Measurements from ENCODE around the gene DNAJA4.
"Not testable (repeated sequence)": the region's sequence is repeated elsewhere in the genome, so short reads cannot be mapped to it uniquely, and the experiment has no call there.

DNAJA4 gene

DNA sequence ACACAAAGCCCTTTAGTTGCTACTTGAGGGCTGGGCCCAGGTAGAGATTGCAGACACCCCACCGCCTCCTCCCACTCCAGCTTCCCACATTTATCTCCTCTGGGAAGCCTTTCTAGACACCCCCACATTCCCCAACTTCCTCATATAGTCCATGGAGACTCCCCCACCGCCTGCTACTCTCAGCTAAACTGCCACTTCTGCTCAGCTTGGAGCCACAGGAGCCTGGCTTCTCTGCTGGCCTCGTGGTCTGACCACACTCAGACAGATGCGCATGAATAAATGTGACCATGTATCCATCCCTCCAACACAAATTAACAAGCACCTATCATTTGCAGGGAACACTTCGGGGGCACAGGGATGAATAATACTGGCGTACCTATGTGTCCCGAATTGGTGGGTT lies 19.5 kb upstream of the DNAJA4 start:
- no peak for DNase-seq

DNA sequence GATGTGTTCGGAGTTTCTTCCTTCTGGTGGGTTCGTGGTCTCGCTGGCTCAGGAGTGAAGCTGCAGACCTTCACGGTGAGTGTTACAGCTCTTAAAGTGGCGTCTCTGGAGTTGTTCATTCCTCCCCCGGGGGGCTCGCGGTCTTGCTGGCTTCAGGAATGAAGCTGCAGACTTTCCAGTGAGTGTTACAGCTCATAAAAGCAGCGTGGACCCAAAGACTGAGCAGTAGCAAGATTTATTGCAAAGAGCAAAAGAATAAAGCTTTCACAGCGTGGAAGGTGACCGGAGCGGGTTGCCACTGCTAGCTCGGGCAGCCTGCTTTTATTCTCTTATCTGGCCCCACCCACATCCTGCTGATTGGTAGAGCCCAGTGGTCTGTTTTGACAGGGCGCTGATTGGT lies 19.0 kb upstream of the DNAJA4 start:
- not testable (repeated sequence) for DNase-seq

DNA sequence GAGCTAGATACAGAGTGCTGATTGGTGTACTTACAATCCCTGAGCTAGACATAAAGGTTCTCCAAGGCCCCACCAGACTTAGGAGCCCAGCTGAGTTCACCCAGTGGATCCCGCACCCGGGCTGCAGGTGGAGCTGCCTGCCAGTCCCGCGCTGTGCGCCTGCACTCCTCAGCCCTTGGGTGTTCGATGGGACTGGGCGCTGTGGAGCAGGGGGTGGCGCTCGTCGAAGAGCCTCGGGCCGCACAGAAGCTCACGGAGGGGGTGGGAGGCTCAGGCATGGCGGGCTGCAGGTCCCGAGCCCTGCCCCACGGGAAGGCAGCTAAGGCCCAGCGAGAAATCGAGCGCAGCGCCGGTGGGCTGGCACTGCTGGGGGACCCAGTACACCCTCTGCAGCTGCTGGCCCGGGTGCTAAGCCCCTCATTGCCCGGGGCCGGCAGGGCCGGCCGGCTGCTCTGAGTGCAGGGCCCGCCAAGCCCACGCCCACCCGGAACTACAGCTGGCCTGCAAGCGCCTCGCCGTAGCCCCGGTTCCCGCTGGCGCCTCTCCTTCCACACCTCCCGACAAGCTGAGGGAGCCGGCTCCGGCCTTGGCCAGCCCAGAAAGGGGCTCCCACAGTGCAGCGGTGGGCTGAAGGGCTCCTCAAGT lies 18.3 kb upstream of the DNAJA4 start:
- not testable (repeated sequence) for DNase-seq

DNA sequence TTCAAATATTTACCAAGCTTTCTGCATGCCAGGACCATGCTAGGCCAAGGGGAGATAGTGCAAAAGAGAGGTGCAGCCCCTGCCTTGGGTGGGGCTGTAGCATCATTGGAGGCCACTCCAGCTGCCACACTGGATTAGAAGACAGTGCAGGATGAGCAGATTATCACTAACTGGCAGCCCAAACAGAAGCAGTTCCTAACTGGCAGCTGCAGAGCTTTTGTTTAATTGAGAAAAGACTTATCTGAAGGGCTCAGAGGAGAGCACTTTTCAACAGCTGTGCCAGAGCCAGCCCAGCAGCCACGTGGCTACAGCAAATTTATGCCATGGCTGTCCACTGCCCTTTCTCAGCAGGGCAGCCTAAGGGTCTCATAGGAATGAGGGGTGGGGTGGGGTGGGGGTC lies 16.5 kb upstream of the DNAJA4 start:
- DNase-seq = no peak

DNA sequence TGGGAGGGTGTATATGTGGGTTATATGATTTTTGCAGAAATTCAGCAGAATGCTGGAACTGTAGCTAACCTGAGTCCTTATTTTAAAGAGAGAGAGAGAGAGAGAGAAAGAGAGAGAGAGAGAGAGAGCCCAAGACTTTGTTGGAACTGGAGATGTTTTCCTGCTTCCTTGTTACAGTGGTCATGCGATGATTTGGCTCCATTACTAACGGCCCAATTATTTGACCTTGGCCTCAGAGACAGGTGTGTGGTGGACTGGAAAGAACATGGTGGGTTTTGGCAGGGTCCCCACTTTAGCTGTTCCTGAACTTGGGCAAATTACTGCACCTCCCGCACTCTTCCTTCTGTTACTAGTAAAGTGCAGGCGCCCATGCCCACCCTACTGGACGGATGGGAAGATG lies 15.2 kb upstream of the DNAJA4 start:
- no peak for DNase-seq

DNA sequence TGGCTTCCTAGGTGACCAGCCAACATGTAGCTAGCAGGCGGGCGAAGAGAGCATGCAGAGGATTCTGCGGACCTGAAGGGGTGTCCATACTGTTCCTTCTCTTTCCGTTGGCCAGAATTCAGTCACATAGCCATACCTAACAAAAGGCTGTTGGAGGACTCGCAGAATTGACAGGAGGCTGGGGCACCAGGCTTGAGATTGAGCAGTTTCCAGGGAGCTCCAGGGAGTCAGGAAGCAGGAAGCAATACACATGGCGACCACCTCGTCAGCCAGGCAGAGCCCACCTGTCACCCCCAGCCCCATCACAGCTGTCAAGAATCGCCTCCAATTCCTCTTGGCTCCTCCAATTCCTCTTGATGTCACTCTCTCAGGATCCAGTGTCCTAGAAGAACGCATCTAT lies 13.2 kb upstream of the DNAJA4 start:
- DNase-seq = no peak

DNA sequence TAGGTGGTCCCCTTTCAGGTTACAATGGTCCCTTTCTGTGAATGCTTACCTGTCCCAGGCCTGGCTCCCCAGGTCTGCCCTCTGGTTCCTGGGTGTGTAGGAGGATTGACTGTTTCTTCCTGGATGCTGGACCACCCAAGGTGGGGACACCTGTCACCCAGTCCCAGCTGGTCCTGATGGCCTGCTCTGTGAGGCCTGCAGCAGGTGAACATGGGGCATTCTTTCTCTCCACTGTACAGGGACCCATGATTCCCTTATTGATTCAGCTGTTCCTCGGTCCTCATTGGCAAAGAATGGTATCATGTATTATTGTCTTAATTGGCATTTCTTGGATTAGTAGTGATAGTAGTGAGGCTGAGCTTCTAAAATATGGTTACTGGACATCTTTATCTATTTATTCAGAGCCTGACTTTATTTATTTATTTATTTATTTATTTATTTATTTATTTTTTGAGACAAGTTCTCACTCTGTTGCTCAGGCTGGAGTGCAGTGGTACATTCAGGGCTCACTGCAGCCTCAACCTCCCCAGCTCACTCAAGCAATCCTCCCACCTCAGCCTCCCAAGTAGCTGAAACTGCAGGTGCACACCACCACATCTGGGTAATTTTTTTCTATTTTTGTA lies 8.8 kb upstream of the DNAJA4 start:
- peak; percentile 81 for DNase-seq

DNA sequence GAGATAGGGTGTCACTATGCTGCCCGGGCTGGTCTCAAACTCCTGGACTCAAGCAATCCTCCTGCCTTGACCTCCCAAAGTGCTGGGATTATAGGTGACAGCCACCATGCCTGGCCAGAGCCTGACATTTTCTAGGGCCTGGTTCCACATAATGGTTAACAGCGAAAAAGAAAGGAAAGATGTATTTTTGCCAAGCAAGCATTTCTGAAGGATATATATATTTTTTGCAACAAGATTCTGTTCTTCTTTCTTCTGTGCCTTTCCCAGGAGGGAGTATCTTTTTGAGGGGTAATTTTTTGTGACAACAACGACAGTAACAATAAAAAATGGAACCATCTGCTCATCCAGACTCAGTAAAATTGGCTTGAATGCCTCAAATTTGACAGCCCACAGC lies 8.3 kb upstream of the DNAJA4 start:
- DNase-seq = no peak

DNA sequence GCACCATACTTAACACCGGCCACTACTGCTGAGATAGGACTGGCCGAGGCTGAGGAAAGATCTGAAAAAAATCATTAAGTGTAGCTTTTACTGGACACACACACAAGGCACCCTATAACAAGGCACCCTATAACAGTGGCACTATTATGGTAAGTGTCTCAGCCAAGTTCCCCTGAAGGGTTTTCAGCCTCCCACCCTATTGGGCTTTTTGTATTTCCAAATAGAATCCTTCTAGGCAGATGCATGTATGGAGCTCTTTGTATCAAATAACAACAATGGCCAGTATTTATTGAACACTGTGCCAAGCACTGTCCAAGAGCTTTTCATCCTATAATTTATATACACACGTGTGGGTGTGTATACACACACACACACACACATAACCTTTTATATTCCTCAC lies 6.7 kb upstream of the DNAJA4 start:
- no peak for DNase-seq

DNA sequence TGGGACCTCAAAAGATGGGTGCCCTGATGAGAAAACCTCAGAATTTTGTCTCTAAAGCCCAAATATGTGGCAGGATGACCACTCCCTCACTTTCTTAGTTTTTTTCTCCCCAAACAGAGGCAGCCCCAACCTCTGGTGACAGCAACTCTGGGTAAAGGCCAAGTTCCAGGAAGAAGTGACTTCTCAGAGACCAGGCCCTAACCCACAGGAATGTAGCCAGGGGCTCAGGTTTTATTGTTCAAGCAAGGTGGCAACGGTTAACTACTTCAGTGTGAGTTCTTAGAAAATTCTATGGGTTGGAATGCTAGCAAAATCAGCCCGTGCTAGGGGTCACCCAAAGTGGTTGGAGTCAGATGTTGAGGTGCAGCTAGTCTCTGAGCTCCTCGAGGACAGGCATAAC lies 5.1 kb upstream of the DNAJA4 start:
- no peak for DNase-seq

DNA sequence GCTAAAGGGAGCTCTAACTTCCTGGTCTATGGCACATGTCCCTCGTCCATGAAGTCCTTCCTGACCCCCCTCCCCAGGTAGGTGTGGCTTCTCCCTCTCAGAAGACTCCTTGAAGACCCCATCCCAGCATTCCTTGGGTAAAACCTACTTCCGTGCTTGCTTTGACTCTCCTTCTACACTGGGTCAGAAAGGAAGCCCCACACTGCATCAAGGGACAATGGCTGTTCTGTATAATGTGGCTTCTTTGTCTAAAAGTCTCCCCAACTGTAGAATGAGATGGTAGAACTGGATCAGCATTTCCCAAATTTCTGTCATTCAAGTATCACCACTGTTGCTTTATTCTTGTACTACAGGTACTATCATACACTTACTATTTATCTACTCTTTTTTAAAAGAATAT lies 3.9 kb upstream of the DNAJA4 start:
- no peak for DNase-seq

DNA sequence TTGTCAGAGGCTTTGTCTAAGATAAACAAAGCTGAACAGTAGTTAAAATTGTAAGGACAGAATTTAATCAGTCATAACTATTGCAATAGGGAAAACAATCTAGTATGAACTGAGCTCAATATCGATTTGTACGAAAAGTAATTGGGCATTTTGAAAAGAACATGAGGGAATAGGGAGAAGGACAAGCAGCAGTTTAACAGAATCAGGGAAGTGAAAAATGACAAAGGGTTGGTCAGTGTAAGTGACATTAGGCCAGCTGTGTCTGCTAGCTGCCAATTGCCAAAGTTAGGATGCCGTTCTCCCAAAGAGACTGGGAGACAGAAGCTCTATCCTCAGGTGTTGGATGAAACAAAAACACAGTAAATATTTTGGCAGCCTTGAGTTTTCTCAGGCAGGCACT lies 3.3 kb upstream of the DNAJA4 start:
- no peak for DNase-seq

DNA sequence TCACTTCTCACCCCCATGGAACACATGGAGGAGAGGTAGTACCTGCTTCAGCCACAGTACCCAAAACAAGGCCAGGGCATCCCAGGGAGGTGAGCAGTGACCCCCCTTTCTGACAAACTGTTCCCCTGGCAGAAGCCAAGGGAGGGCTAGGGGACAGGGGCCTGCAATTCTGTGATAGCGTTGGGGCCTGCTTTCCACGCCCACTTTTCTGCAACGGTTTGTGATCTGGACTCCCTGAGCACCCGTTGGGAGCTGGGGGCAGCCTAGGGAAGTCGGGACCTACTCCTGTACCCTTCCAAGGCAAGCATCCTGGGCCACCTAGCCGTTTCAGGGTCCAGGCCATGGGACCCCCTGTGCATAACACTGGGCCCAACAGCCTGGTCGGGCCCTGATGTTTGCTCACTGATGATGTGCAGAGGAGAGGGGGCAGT lies 996 bp upstream of the DNAJA4 start:
- no peak for DNase-seq

DNA sequence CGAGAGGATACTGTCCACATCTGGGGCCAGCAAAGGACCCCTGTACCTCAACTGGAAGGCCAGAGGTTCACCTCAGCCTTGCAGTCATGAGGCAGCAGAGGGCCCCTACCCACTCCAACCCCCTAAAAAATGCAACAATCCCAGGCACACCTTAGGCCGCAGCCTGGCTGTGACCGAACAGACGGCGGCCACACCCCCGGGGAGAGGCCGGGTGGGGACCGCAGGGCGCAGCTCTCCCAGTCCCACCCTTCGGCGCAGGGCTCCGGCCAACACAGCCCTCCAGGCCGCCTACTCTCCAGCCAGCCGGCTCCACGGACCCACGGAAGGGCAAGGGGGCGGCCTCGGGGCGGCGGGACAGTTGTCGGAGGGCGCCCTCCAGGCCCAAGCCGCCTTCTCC lies 457 bp upstream of the DNAJA4 start:
- no peak for DNase-seq

DNA sequence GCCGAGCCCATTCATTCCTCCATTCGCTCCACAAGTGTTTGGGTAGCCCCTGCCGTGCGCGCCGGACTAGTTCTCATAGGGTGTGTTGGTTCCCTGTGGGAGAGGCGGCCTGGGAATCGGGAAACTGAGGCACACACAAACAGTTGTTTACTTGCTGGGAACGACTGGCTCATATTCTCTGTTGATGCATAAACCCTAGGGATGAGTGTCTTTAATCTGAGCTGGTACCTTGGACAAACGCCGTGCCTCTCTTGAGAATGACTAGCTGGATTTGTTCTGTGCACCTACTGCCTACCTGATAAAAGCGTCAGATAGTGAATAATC lies 737 bp downstream of the DNAJA4 start:
- DNase-seq = no peak

DNA sequence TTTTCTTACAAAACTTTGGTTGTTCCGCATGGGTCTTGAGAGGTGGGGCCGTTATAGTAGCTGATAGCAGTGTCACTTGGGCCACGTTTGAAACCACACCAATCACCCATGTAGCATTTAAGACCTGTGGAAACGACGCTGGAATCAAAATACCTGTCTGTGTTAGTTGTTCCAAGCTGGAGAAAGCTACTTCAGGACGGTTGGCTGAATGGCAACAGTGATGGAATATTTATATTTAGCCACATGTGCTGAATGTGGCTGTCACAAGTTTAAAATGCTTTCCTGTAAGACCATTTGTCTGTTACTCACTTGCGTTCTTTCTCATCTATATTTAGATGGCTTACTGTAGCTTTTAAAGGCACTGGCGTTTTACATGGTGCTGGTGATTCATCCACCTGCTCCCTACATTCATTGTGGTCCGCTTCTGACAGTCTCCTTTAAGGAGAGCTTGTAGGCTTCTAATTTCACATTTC lies 1.4 kb downstream of the DNAJA4 start:
- DNase-seq = no peak

DNA sequence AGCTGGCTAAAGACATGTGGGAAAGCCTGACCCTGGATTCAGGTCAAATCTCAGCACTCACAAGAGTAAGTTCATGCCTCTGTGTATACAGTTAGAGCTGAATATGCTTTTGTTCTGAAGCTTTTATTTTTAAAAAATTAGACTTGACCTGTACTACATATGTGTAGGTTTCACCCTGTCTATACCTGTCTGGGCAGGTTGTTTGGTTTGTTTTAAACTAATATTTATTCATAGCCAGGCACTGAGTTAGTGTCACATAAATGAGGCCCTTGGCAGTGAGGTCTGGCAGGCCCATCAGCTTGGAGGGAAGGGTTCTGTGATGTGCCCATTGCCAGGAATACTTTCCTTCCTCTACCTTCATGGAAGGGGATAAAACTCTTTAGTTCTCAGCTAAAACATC lies 1.9 kb downstream of the DNAJA4 start:
- no peak for DNase-seq

DNA sequence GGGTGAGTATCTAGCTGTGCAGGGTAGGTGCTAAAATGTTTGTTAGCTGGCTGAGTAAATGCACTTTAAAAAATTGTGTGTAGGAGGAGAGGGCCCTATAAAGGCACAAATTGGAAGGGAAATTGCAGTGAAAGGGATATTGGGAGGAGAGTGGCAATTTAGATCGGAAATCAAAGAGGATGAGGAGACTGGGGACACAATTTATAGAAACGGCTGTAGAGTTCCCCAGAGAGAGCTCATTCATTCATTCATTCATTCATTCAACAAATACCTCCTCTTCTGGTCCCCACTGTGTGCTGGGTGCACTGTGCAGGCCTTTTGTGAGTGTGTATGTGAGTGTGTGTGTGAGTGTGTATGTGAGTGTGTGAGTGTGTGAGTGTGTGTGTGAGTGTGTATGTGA lies 2.4 kb downstream of the DNAJA4 start:
- no peak for DNase-seq

DNA sequence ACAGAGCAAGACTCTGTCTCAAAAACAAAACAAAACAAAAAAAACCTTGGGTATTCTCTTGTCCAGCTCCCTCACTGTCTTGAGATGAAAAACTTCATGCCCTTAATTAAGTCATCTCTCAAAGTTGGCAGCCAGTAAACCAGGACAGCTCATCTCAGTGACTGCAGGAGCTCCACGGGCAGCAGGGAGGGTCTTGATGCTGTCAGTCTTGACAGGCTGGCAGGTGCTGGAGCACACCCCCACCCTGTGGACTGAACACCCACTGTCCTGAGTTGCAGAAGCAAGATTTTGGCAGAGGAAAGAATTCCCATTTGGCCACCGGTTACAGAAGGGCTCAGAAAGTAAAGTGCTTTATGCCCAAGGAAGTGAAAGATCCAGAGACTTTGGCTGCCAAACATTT lies 8.0 kb downstream of the DNAJA4 start:
- no peak for DNase-seq

DNA sequence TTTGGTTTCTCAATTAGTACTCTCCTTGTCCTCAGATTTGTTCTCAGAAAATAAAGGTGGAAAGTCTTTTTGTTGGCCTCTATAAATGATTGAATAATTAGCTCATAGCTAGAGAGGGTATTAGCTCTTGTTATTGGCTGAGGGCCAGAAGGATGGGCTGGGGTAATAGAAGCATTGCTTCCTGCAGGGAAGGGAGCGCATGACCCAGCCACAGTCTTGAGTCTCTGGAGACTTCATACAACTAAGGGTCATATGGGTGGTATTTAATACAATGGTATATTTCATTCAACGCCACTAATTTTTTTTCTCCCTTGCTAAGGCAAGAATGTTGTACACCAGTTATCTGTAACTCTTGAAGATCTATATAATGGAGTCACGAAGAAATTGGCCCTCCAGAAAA lies 8.4 kb downstream of the DNAJA4 start:
- DNase-seq = no peak

DNA sequence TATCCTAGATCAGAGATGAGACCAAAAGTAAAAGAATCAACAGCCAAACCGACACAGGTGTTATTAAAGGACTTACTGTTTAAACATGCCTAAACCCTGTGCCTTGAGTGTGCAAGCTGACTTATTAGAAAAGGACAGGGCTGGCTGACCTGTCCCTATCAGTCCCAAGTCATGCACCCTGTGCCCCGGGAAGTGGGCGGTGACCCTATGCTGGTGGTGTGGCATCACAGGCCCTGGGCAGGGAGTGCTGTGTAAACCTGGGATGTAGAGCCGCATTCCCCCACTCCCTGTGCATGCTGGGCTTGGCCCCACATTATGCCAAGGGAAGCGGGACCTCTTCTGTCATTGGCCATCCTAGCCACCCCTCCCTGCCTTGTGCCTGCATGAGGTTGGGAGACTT lies 10.6 kb downstream of the DNAJA4 start:
- no peak for DNase-seq

DNA sequence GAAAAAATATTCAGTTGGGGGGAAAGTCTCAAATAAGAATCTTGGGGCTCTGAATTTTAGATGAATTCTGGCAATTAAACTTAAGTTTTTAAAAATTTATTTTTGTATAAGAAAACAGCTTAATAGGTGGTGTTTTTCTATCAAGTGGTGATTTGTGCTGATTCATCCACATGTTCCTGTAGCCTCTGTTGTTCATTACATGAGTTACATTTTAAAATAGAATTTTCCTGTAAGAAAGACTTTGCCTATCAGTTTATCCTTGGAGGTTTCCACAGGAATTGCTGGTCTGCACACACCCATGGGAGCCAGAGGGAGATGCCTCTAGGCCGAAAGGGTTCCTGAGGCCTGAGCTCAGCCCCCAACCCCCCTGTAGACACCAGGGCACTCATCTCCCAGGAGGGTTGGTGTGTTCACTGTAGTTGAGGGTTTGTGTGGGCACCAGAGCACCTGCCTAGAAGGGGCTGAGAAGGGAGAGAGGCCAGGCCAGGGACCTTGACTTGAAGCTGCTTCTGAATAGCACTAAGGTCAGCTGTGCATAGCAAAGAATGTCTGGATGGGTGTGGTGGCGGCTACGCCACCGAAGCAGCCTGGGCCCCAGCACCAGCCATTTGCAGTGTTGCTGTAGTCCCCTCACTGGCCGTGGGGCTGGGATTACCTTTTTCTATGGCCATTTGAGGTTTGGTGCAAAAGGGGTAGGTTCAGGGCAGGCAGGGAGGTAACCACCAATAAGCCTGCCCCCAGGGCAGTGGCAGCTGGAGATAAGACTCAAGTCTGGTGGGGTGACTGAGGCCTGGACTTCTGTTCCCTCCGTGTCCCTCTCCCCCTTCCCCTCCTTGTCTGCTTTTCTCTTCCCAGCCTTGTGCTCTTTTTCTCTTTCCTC lies 11.9 kb downstream of the DNAJA4 start:
- DNase-seq = no peak

DNA sequence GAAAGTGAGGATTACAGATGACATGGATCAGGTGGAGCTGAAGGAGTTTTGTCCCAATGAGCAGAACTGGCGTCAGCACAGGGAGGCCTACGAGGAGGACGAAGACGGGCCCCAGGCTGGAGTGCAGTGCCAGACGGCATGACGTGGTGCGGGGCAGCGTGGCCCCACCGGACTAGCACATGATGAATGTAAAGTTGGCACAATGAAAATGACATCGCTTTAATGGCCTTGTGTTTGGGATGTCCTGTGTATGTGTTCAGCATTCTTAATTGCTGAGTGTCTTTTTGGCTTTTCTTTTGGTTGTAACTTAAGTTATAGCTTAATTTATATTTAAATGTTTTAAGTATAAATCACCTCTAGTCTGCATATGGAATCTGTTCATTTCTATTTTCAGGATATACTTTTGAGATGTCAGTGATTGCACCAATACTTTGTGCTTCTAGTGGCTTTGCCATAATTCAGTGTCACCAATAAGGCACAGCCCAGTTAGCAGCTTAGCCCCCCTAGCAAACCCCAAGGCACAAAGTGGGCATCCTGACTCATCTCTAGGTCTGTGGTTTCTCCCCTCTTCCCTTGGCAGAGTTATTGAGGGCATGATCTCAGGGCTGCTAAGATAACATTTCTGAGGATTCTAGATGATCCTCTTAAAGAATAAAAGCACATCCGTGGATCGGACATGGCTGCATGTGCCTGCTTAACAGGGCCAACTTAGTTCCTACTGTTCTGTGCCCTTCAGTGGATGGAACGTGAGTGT lies 16.1 kb downstream of the DNAJA4 start:
- no peak for DNase-seq

DNA sequence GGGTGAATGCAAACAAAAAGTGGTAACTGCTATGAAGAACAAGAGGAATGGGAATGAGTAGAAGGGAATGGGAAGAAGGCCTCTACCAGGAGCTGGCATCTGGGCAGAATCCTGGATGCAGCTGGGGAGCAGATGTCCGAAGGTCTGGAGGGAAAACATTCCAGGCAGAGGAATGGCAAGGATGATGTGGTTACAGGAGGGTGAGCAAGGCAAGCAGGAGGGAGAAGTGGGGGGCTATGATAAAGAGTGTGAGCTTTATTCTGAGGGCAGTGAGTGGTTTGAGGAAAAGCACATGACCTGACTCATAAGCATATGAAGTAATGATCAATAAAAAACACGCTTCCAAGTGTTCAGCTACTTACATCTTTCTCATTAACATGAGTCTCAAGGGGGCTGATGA lies 18.0 kb downstream of the DNAJA4 start:
- DNase-seq = no peak
